ENCODE data around the gene SUCO.

- no peak for TF ChIP-seq POLR2AphosphoS5 (IDR thresholded peaks at IDR 0.05)
- no peak for TF ChIP-seq CTCF (IDR thresholded peaks at IDR 0.05)
- TF ChIP-seq POLR2A (IDR thresholded peaks at IDR 0.05), result no peak
Measured at GRCh38 chr1:172515436-172515835, 17.5 kb upstream of the SUCO start.
